Stimulated activated CD8-positive, alpha-beta memory T cell treated with anti-CD3 and anti-CD28 coated beads, Interleukin-7, amount 100 ng/mL, for 48 hours (primary cell): ENCODE data around the gene DAZ3.
"Not testable (repeated sequence)": the region's sequence is repeated elsewhere in the genome, so short reads cannot be mapped to it uniquely, and the experiment has no call there.

ENCODE experiments used
- DNase-seq, 2 donors: peaks; one replicate each; pipeline ENCODE4 v3.0.0-alpha.2; 2020; ENCODE audit warnings: low read depth in 1 of 2; ENCODE audit errors: extremely low read depth in 1 of 2

DAZ3 gene, protein sequence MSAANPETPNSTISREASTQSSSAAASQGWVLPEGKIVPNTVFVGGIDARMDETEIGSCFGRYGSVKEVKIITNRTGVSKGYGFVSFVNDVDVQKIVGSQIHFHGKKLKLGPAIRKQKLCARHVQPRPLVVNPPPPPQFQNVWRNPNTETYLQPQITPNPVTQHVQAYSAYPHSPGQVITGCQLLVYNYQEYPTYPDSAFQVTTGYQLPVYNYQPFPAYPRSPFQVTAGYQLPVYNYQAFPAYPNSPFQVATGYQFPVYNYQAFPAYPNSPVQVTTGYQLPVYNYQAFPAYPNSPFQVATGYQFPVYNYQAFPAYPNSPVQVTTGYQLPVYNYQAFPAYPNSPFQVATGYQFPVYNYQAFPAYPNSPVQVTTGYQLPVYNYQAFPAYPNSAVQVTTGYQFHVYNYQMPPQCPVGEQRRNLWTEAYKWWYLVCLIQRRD

DNA sequence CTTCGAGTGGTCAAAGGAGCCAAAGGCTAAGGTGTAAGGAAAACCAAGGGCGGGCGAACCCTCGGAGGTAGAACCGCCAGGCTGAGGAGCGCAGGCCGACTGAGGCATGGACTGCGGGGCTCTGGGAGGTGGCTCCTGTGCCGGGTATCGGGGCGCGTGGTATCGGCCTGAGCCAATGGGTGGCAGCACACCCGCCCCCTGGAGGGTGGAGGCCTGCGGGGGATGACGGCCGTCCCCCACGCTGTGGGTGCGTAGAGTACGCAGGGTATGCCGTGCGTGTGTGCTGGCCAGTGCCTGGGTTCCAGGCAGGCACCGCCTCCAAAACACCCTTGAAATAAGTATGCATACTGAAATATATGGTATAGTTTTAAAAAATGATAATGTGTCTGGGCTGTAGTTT is at the start of gene DAZ3:
Gene DAZ3, minus strand, starts transcription at position 101 of the 400 bp plus-strand sequence. CDS start 208 bp downstream, outside the sequence.
- DNase-seq = not testable (repeated sequence)

DNA sequence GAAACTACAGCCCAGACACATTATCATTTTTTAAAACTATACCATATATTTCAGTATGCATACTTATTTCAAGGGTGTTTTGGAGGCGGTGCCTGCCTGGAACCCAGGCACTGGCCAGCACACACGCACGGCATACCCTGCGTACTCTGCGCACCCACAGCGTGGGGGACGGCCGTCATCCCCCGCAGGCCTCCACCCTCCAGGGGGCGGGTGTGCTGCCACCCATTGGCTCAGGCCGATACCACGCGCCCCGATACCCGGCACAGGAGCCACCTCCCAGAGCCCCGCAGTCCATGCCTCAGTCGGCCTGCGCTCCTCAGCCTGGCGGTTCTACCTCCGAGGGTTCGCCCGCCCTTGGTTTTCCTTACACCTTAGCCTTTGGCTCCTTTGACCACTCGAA is 20.4 kb upstream of the DAZ3 start, which contains the start of gene DAZ4:
Gene DAZ4, plus strand, starts transcription at position 301 of the 400 bp plus-strand sequence. CDS start 208 bp downstream, outside the sequence.
- not testable (repeated sequence) for DNase-seq

DNA sequence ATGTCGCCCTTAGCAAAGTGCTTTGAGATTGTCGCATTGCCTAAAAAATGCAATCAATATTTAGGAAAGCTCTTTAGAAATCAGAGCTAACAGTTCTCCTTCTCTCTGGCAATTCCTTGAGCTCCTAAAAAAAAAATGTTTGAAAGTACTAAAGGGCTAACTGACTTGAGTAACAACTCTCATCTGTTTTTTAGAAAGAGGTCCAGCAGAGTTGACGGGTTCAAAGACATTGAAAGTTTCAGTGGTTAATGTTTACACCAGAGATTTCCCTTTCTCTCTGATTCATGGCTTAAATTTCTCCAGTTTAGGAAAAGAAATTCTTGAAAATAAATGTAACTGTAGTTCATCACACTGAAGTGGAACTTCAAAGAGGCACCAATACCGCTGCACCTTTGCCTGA is 11.9 kb upstream of the DAZ3 start:
- not testable (repeated sequence) for DNase-seq

DNA sequence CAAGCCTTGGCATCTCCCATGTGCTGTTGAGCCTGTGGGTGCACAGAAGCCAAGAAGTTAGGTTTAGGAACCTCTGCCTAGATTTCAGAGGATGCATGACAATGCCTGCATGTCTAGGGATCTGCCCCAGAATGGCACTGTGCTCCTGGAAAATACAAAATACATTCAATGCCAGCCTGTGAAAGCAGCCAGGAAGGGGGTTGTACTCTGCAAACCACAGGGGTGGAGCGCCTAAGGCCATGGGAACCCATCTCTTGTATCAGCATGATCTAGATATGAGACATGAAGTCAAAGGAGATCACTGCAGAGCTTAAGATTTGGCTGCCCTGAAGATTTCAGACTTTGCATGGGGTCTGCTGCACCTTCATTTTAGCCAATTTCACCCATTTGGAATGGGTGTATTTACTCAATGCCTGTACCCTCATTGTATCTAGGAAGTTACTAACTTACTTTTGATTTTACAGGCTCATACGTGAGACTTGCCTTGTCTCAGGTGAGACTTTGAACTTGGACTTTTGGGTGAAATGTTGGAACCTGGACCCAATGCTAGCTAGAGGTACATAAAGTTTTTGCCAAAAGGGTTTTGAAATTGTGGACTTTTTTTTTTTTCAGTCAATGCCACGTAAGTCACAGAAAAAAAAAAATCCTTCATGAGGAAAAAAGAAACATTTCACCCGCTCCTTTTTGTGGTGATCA is 11.1 kb upstream of the DAZ3 start:
- not testable (repeated sequence) for DNase-seq

DNA sequence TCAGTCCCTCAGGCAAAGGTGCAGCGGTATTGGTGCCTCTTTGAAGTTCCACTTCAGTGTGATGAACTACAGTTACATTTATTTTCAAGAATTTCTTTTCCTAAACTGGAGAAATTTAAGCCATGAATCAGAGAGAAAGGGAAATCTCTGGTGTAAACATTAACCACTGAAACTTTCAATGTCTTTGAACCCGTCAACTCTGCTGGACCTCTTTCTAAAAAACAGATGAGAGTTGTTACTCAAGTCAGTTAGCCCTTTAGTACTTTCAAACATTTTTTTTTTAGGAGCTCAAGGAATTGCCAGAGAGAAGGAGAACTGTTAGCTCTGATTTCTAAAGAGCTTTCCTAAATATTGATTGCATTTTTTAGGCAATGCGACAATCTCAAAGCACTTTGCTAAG is 8.6 kb upstream of the DAZ3 start:
- not testable (repeated sequence) for DNase-seq
